ENCODE data around the gene MTHFSD. TPM values are rescaled to one million over a fixed set of nuclear protein-coding genes. Genes with fewer than 3 reads are reported as not detected.

Gene MTHFSD
- total RNA-seq, 1 experiment from 2014 or later = 40.8 TPM

Other genes with a start within 250 kb of the MTHFSD start
- 8.9 and 13.0 TPM in 2 replicates for gene FOXF1, start 44.7 kb downstream of the MTHFSD start, total RNA-seq (2014; rRNA removed; shearing (Covaris generic); ENCODE audit: low replicate concordance)
- gene FOXC2, start 11.6 kb upstream of the MTHFSD start, total RNA-seq (2014; rRNA removed; shearing (Covaris generic); ENCODE audit: low replicate concordance) = 4.6 and 7.1 TPM in 2 replicates
- gene FOXL1, start 23.3 kb upstream of the MTHFSD start, total RNA-seq (2014; rRNA removed; shearing (Covaris generic); ENCODE audit: low replicate concordance) = not detected in 2 replicates